ENCODE measurements around the gene SOX9. TPM values are rescaled to one million over a fixed set of nuclear protein-coding genes. Genes with fewer than 3 reads are reported as not detected.
"Not testable (repeated sequence)": the region's sequence is repeated elsewhere in the genome, so short reads cannot be mapped to it uniquely, and the experiment has no call there.

Gene SOX9
- total RNA-seq, 2 donors from 2014 or later, result 0.46 to 1.3 TPM

DNA sequence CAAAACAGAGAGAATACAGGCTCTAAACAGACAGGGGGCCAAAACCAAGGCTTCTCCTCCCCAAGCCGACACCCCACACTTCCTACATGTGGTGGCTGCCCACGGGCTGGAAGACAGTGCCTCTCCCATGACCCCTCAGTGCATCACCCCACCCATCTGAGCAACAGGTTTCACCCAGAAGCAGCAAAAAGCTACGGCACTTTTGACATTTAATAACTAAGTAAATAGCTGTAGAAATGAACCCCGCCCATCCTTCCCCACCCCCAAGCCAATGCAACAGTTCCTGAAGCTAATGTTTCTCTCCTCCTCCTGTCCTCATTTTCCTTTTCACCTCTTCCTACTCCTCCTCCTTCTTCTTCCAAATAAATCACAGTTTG, 9.9 kb upstream of the SOX9 start:
- WGBS, 2 experiments (ENCODE audit: insufficient coverage in 1 of 2, insufficient read length in 1 of 2), result 76% methylated on average over 4 of the region's 4 CpGs; no CpG with 5 or more reads in 1 of the 2 experiments
- DNase-seq, result no peak

DNA sequence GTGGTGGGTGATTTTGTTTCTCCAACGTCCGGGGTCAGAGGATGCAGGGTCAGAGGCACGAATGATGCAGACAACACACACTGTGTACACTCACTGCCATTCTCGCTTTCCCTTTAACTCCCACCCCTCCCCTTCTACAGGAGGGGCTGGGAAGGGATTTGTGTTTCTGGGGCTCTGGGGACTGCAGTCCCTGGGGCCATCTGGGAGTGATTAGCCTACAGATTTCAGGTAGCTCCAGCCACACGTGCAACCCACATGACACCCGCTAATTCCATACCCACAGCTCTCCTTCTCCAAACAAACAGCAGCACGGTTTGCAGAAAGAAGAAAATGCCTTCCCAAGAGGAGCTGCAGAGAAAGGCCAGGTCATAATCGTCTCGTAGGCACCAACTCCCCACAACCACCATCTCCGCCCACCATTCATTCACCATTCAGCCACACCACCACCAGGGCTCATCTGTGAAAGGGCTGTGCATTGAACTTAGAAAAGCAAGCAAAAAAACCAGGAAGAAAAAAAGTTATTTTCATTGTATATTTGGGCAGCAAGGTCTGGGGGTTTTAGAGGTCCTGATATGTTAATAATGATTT, 9.4 kb upstream of the SOX9 start:
- no peak overlapping the region for H3K27ac Mint-ChIP-seq
- H3K36me3 Mint-ChIP-seq (ENCODE audit: low read depth), result no peaks in the 10 kb centered on the region
- Histone ChIP-seq H3K4me1 (ENCODE audit: control insufficient read depth, insufficient read depth, low read length) (peaks cover 11% of the 10 kb centered on the region), H3K27ac (ENCODE audit: low read depth, low read length) (no peak overlapping the region), H3K9me3 (ENCODE audit: control insufficient read depth, low read length) (no peaks in the 10 kb centered on the region), H3K9ac (ENCODE audit: extremely low read depth, low read length, poor library complexity, severe bottlenecking) (no peak overlapping the region), H3K4me3 (ENCODE audit: low read length) (no peak overlapping the region), H3K36me3 (ENCODE audit: control insufficient read depth, insufficient read depth, low read length) (no peaks in the 10 kb centered on the region), H3K27me3 (ENCODE audit: control insufficient read depth, insufficient read depth, low read length, poor library complexity, severe bottlenecking) (peaks cover 70% of the 10 kb centered on the region)
- TF ChIP-seq, protein P1, sequence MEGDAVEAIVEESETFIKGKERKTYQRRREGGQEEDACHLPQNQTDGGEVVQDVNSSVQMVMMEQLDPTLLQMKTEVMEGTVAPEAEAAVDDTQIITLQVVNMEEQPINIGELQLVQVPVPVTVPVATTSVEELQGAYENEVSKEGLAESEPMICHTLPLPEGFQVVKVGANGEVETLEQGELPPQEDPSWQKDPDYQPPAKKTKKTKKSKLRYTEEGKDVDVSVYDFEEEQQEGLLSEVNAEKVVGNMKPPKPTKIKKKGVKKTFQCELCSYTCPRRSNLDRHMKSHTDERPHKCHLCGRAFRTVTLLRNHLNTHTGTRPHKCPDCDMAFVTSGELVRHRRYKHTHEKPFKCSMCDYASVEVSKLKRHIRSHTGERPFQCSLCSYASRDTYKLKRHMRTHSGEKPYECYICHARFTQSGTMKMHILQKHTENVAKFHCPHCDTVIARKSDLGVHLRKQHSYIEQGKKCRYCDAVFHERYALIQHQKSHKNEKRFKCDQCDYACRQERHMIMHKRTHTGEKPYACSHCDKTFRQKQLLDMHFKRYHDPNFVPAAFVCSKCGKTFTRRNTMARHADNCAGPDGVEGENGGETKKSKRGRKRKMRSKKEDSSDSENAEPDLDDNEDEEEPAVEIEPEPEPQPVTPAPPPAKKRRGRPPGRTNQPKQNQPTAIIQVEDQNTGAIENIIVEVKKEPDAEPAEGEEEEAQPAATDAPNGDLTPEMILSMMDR (conservative IDR thresholded peaks at IDR 0.05), result no peak
- 65 to 100% methylated on average over 2 to 6 of the region's 10 CpGs for WGBS, 2 experiments (ENCODE audit: insufficient coverage in 1 of 2, insufficient read length in 1 of 2)
- H3K4me1 Mint-ChIP-seq, result peaks cover 27% of the 10 kb centered on the region
- no peaks in the 10 kb centered on the region for H3K9me3 Mint-ChIP-seq
- H3K4me3 Mint-ChIP-seq, result no peak overlapping the region
- H3K27me3 Mint-ChIP-seq (ENCODE audit: insufficient read depth), result peaks cover 92% of the 10 kb centered on the region
- DNase-seq, result no peak

More for the DNA sequence above, 9.9 kb upstream of the SOX9 start:
- Histone ChIP-seq H3K9ac (ENCODE audit: extremely low read depth, low read length, poor library complexity, severe bottlenecking) (no peak overlapping the region), H3K27me3 (ENCODE audit: control insufficient read depth, insufficient read depth, low read length, poor library complexity, severe bottlenecking) (peaks cover 65% of the 10 kb centered on the region), H3K4me1 (ENCODE audit: control insufficient read depth, insufficient read depth, low read length) (peaks cover 15% of the 10 kb centered on the region), H3K9me3 (ENCODE audit: control insufficient read depth, low read length) (no peaks in the 10 kb centered on the region), H3K36me3 (ENCODE audit: control insufficient read depth, insufficient read depth, low read length) (no peaks in the 10 kb centered on the region), H3K27ac (ENCODE audit: low read depth, low read length) (no peak overlapping the region), H3K4me3 (ENCODE audit: low read length) (no peak overlapping the region)
- no peak overlapping the region for H3K4me3 Mint-ChIP-seq
- H3K4me1 Mint-ChIP-seq, result peaks cover 27% of the 10 kb centered on the region
- H3K36me3 Mint-ChIP-seq (ENCODE audit: low read depth), result no peaks in the 10 kb centered on the region
- no peak overlapping the region for H3K27ac Mint-ChIP-seq
- peaks cover 92% of the 10 kb centered on the region for H3K27me3 Mint-ChIP-seq (ENCODE audit: insufficient read depth)
- TF ChIP-seq, protein P1 (conservative IDR thresholded peaks at IDR 0.05), result no peak
- H3K9me3 Mint-ChIP-seq, result no peaks in the 10 kb centered on the region

DNA sequence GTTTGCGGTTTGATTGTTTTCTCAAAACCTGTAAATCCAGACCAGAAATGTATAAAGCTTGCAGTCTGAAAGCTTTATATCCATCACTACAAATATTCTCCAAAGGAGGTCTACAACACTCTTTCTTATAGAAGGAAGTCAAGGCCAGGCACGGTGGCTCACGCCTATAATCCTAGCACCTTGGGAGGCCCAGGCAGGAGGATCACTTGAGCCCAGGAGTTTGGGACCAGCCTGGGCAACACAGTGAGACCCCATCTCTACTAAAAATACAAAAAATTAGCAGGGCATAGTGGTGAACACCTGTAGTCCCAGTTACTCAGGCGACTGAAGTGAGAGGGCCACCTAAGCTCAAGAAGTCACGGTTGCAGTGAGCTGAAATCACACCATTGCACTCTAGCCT, 8.9 kb upstream of the SOX9 start:
- H3K9ac ChIP-seq (ENCODE audit: extremely low read depth, low read length, poor library complexity, severe bottlenecking); H3K36me3 Mint-ChIP-seq (ENCODE audit: low read depth); H3K27ac Mint-ChIP-seq; DNase-seq; H3K9me3 ChIP-seq (ENCODE audit: control insufficient read depth, low read length); H3K27ac ChIP-seq (ENCODE audit: low read depth, low read length); H3K9me3 Mint-ChIP-seq; H3K4me3 ChIP-seq (ENCODE audit: low read length); H3K36me3 ChIP-seq (ENCODE audit: control insufficient read depth, insufficient read depth, low read length); H3K4me3 Mint-ChIP-seq: not testable (repeated sequence)
- Mint-ChIP-seq H3K4me1 (peaks cover 26% of the 10 kb centered on the region), H3K27me3 (ENCODE audit: insufficient read depth) (peaks cover 96% of the 10 kb centered on the region)
- H3K27me3 ChIP-seq (ENCODE audit: control insufficient read depth, insufficient read depth, low read length, poor library complexity, severe bottlenecking), result peaks cover 75% of the 10 kb centered on the region
- peaks cover 10% of the 10 kb centered on the region for H3K4me1 ChIP-seq (ENCODE audit: control insufficient read depth, insufficient read depth, low read length)
- WGBS, 2 experiments (ENCODE audit: insufficient coverage in 1 of 2, insufficient read length in 1 of 2), result 95 to 96% methylated on average over 4 to 5 of the region's 5 CpGs

DNA sequence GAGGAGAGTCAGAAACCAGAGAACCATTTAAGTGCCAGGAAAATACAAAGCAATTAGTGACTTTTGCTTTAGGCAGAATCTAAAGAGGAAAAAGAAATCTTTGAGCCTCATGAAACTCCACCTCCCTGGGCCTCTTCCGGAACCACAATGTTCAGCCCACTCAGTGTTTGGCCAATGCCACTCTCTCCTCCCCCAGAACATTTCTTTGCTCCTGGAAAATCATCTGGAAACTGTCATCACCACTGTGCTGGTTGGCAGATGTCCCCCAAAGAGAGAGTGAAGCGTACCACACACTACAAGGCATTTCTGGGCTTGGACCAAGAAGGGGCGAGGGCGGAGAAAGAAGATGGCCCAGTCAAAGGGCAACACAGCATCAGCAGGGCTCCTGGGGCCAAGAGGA, 7.1 kb upstream of the SOX9 start:
- 93 to 95% methylated on average over 3 to 4 of the region's 4 CpGs for WGBS, 2 experiments (ENCODE audit: insufficient coverage in 1 of 2, insufficient read length in 1 of 2)
- H3K27me3 ChIP-seq (ENCODE audit: control insufficient read depth, insufficient read depth, low read length, poor library complexity, severe bottlenecking), result peaks cover 88% of the 10 kb centered on the region
- peaks cover 23% of the 10 kb centered on the region for H3K4me1 Mint-ChIP-seq

More for the DNA sequence above, 7.1 kb upstream of the SOX9 start:
- Mint-ChIP-seq H3K27ac (no peak overlapping the region), H3K9me3 (no peaks in the 10 kb centered on the region), H3K36me3 (ENCODE audit: low read depth) (no peaks in the 10 kb centered on the region), H3K4me3 (no peak overlapping the region), H3K27me3 (ENCODE audit: insufficient read depth) (peaks cover 96% of the 10 kb centered on the region)
- TF ChIP-seq, protein P1 (conservative IDR thresholded peaks at IDR 0.05), result no peak
- no peak for DNase-seq
- Histone ChIP-seq H3K9ac (ENCODE audit: extremely low read depth, low read length, poor library complexity, severe bottlenecking) (no peak overlapping the region), H3K36me3 (ENCODE audit: control insufficient read depth, insufficient read depth, low read length) (no peaks in the 10 kb centered on the region), H3K27ac (ENCODE audit: low read depth, low read length) (no peak overlapping the region), H3K4me1 (ENCODE audit: control insufficient read depth, insufficient read depth, low read length) (peaks cover 4% of the 10 kb centered on the region), H3K9me3 (ENCODE audit: control insufficient read depth, low read length) (no peaks in the 10 kb centered on the region), H3K4me3 (ENCODE audit: low read length) (no peak overlapping the region)

All from endodermal cell (in vitro differentiated cells).